Heart left ventricle (tissue), 16 donors: ENCODE measurements around the gene PON1. TPM values are rescaled to one million over a fixed set of nuclear protein-coding genes. Genes with fewer than 3 reads are reported as not detected.

Experiments
- ATAC-seq, 4 donors: fragments of 200-7000 bp; cut with Tn5 transposase; one replicate each; pipeline ENCODE4 v1.9.1; 2020 to 2022; ENCODE audit warnings: moderate library complexity in 4 of 4, mild to moderate bottlenecking in 3 of 4, moderate number of reproducible peaks in 1 of 4
- DNase-seq, 5 donors: peaks; one replicate each; pipeline ENCODE4 v3.0.0-alpha.2; 2020
- H3K27ac ChIP-seq, 12 donors: fragments of 200-600 bp; sonication (generic) in 4 of 12; one replicate each; pipeline versions ENCODE4 v1.5.0 to v1.8.0; 2016 to 2022; ENCODE audit warnings: mild to moderate bottlenecking in 2 of 12
- H3K27me3 ChIP-seq, 9 donors: fragments of 200-600 bp; sonication (generic) in 2 of 9; one replicate each; pipeline versions ENCODE4 v1.5.1 to v1.8.0; 2016 to 2022; ENCODE audit warnings: mild to moderate bottlenecking in 3 of 9
- H3K36me3 ChIP-seq, 9 donors: fragments of 200-600 bp; sonication (generic) in 2 of 9; one replicate each; pipeline versions ENCODE4 v1.5.0 to v1.8.0; 2018 to 2022; ENCODE audit warnings: mild to moderate bottlenecking in 2 of 9
- H3K4me1 ChIP-seq, 12 donors: fragments of 200-600 bp; sonication (generic) in 4 of 12; one replicate each; pipeline versions ENCODE4 v1.5.0 to v1.8.0; 2016 to 2022; ENCODE audit warnings: mild to moderate bottlenecking in 3 of 12
- H3K4me3 ChIP-seq, 12 donors: fragments of 200-600 bp; sonication (generic) in 4 of 12; one replicate each; pipeline versions ENCODE4 v1.5.0 to v1.8.0; 2017 to 2022; ENCODE audit warnings: mild to moderate bottlenecking in 9 of 12, moderate library complexity in 4 of 12
- H3K9me3 ChIP-seq, 12 donors: fragments of 200-600 bp; sonication (generic) in 4 of 12; one replicate each; pipeline versions ENCODE4 v1.5.0 to v1.8.0; 2016 to 2022; ENCODE audit warnings: mild to moderate bottlenecking in 1 of 12
- POLR2A ChIP-seq, 2 donors: fragments of 450-650 bp; IDR thresholded peaks; one replicate each; pipeline ENCODE4 v1.6.1; 2017; ENCODE audit warnings: antibody characterized with exemption in 2 of 2, mild to moderate bottlenecking in 2 of 2, moderate library complexity in 2 of 2
- WGBS, 4 donors: extraction: QIAGEN DNeasy Blood & Tissue Kit in 2 of 4; methylation state at CpG; one replicate each; pipeline versions ENCODE4 v1.1.5 to v1.1.7; 2013 to 2018; 5-methylcytosine and 5-hydroxymethylcytosine counted together
- intact Hi-C, 10 donors: fragments of 100-400 bp; cut with DNase I; formaldehyde crosslinking; loops; one replicate each; pipeline versions ENCODE4 v1.11.1 to v1.14.2; 2022
- polyA plus RNA-seq, 2 donors: library from polyadenylated mRNA; stranded (reverse); fragments of 200-250 nt; gene quantifications; one replicate each; pipeline ENCODE4 v1.2.3, GENCODE V29; 2013
- total RNA-seq, 9 donors: library from RNA; depleted of rRNA in 2 of 9; stranded (reverse); fragments of >200 nt in 2 of 9; fragmentation: NEBNext Ultra II Directional in 3 of 9; extraction: Animal tissue kit (Norgen Biotek cat#: 25700) in 3 of 9; gene quantifications; one replicate each; pipeline versions ENCODE4 v1.1.0 to v1.2.4, GENCODE V29; 2016 to 2023
- TF ChIP-seq, protein P1 (sequence below), 12 donors: fragments of 200-600 bp; sonication (generic) in 4 of 12; IDR thresholded peaks; one replicate each; pipeline versions ENCODE4 v1.5.0 to v1.8.0; 2018 to 2022; ENCODE audit warnings: antibody characterized with exemption in 12 of 12, mild to moderate bottlenecking in 5 of 12
- donor health status: ischemic (EF 13 %, LVEDD 7.1; RV severe dilation, severe dysfunction).
- donor health status: healthy with polysubstance abuse.
- donor health status: DM: no; HTN: yes; CAD: no.
- donor health status: DM: no; HTN: no; CAD: no.
- donor health status: ischemic (EF 25% LVEDD 6.9; RV normal size, moderate dysfunction).
- donor health status: ischemic (EF 25% LVEDD 5.7; RV mildly dilated, moderate dysfunction).
- donor health status: healthy.
- donor health status: DM: yes; HTN: yes; CAD: no.
- donor health status: ischemic (EF 35%, LVEDD 5.7; RV mildly dilated, moderate dysfunction).
- donor health status: nonischemic (EF 11% LVEDD 7.7; RV severe dilation, severe dysfunction).
- donor health status: DM: yes; HTN: yes; CAD: no.
- donor health status: PGD.
- donor health status: ischemic (EF 29% LVEDD 5.4; RV normal size, mild dysfunction).
- donor health status: nonischemic (EF 23%, LVEDD 6.1; RV moderate dilation, normal function).

The PON1 gene
- total and polyA plus RNA-seq, 11 donors = 0.07 to 0.39 (median 0.32) TPM; not detected in 8

DNA sequence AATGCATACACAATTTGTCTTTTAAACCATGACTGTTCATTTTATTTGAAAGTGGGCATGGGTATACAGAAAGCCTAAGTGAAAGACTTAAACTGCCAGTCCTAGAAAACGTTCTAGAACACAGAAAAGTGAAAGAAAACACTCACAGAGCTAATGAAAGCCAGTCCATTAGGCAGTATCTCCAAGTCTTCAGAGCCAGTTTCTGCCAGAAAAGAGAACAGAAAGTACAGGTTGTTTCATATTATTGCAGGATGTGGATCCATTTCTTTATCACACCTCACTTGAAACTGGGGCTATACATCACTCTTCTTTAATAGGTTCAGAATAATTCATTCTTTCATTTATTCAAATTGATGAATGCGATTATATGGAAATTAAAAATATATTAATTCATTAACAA lies 7.7 kb downstream of the PON1 start:
- WGBS, 4 donors = 77 to 88% (median 86%) methylated on average over 2 of the region's 2 CpGs
- TF ChIP-seq POLR2A (IDR thresholded peaks at IDR 0.05) = no peak
- TF ChIP-seq, protein P1, sequence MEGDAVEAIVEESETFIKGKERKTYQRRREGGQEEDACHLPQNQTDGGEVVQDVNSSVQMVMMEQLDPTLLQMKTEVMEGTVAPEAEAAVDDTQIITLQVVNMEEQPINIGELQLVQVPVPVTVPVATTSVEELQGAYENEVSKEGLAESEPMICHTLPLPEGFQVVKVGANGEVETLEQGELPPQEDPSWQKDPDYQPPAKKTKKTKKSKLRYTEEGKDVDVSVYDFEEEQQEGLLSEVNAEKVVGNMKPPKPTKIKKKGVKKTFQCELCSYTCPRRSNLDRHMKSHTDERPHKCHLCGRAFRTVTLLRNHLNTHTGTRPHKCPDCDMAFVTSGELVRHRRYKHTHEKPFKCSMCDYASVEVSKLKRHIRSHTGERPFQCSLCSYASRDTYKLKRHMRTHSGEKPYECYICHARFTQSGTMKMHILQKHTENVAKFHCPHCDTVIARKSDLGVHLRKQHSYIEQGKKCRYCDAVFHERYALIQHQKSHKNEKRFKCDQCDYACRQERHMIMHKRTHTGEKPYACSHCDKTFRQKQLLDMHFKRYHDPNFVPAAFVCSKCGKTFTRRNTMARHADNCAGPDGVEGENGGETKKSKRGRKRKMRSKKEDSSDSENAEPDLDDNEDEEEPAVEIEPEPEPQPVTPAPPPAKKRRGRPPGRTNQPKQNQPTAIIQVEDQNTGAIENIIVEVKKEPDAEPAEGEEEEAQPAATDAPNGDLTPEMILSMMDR (IDR thresholded peaks at IDR 0.05) = no peak
- no peaks in the 10 kb centered on the region for H3K4me1 ChIP-seq
- no peak overlapping the region for H3K27ac ChIP-seq
- intact Hi-C loops = no loop called here
- no peak for ATAC-seq
- no peak overlapping the region for H3K4me3 ChIP-seq
- H3K9me3 ChIP-seq = no peaks in the 10 kb centered on the region
- no peaks in the 10 kb centered on the region for H3K36me3 ChIP-seq
- no peaks in the 10 kb centered on the region for H3K27me3 ChIP-seq
- no peak for DNase-seq

DNA sequence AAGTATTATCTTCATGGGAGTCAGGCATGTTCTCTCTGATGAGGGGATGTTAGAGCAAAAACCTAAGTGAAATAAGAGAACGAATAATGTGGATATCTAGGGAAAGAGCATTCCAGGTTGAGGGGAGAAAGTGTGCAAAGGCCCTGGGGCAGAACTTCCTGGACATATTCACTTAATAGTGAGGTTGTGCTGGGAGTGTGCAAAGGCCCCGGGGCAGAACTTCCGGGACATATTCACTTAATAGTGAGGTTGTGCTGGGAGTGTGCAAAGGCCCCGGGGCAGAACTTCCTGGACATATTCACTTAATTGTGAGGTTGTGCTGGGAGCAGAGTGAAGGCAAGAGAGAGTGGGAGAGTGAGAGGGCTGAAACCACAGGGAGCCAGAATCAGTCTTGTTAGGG lies 11.8 kb downstream of the PON1 start:
- Histone ChIP-seq H3K4me1 (no peaks in the 10 kb centered on the region), H3K27me3 (no peaks in the 10 kb centered on the region), H3K4me3 (no peak overlapping the region), H3K27ac (no peak overlapping the region), H3K9me3 (no peaks in the 10 kb centered on the region), H3K36me3 (no peaks in the 10 kb centered on the region)
- no peak for DNase-seq
- no peak for TF ChIP-seq POLR2A (IDR thresholded peaks at IDR 0.05)
- TF ChIP-seq, protein P1 (IDR thresholded peaks at IDR 0.05) = no peak
- 83 to 96% (median 94%) methylated on average over 4 of the region's 4 CpGs for WGBS, 4 donors
- intact Hi-C loops = no loop called here
- ATAC-seq = no peak

DNA sequence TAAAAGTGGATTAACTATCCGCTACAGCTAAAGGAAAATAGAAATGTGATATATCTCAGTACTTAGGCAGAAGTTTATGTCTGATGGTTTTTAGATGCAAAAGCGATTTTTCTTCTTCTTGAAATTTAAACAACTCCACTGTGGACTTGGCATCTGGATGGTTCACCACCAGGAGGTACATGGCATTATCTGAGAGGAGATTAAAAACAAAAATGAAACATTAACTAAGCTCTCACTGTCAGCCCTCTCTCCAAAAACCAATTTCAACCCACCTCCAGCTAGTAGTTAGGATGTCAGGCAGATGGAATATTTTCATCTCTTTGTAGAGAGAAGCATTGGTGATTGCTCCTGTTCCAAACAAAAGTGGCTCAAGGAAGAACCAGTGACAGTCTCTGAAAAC lies 12.9 kb downstream of the PON1 start:
- TF ChIP-seq, protein P1 (IDR thresholded peaks at IDR 0.05) = no peak
- no peak for TF ChIP-seq POLR2A (IDR thresholded peaks at IDR 0.05)
- Histone ChIP-seq H3K4me1 (no peaks in the 10 kb centered on the region), H3K27me3 (no peaks in the 10 kb centered on the region), H3K9me3 (no peaks in the 10 kb centered on the region), H3K27ac (no peak overlapping the region), H3K4me3 (no peak overlapping the region), H3K36me3 (no peaks in the 10 kb centered on the region)
- intact Hi-C loops = no loop called here
- DNase-seq (no peak), ATAC-seq (no peak)
- WGBS, 4 donors = 85 to 96% (median 93%) methylated on average over 2 of the region's 2 CpGs

DNA sequence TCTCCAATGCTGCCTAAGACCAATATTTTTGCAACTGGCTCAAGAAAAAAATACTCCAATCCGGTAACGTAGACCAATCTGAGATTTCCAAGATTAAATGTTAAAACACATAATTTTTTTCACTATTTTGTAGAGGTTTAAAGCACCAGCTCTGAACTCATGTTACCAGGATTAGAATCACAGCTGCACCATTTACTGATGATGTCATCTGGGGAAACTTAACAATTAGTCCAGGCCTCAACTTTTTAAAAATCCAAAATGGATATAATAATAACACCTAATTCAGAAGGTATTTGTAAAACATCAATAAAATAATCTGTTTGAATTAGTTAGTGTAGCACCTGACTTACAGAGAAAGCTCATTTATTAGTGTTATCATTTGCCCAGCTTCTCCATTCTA lies 14.4 kb downstream of the PON1 start:
- intact Hi-C loops = no loop called here
- no peak for TF ChIP-seq POLR2A (IDR thresholded peaks at IDR 0.05)
- TF ChIP-seq, protein P1 (IDR thresholded peaks at IDR 0.05) = no peak
- Histone ChIP-seq H3K36me3 (no peaks in the 10 kb centered on the region), H3K4me3 (no peak overlapping the region), H3K27ac (no peak overlapping the region), H3K9me3 (no peaks in the 10 kb centered on the region), H3K4me1 (no peaks in the 10 kb centered on the region), H3K27me3 (no peaks in the 10 kb centered on the region)
- no peak for DNase-seq
- 79 to 91% (median 85%) methylated on average over 2 of the region's 2 CpGs for WGBS, 4 donors
- ATAC-seq = no peak
